ENCODE results near the gene HILPDA.
"Not testable (repeated sequence)": the region's sequence is repeated elsewhere in the genome, so short reads cannot be mapped to it uniquely, and the experiment has no call there.

The HILPDA gene

GRCh38 chr7:128462460-128462859 is 6.8 kb downstream of the HILPDA start:
- Histone ChIP-seq H4K20me1 (ENCODE audit: insufficient read depth, low read length, poor library complexity, severe bottlenecking) (peaks cover 32% of the 10 kb centered on the region), H3F3A (ENCODE audit: low read depth) (no peaks in the 10 kb centered on the region), H3K9me3 (ENCODE audit: insufficient read depth, low read depth, low read length) (no peaks in the 10 kb centered on the region), H2AFZ (ENCODE audit: low read length) (no peak overlapping the region), H3K9me2 (replicated peaks; ENCODE audit: low read depth, low read length) (no peaks in the 10 kb centered on the region), H3K4me3 (ENCODE audit: low read length, poor library complexity, severe bottlenecking) (no peak overlapping the region), H3K79me2 (ENCODE audit: insufficient read depth, low read length) (peaks cover 50% of the 10 kb centered on the region), H3K9ac (ENCODE audit: low read depth, low read length, poor library complexity, severe bottlenecking) (no peak overlapping the region), H3K27me3 (ENCODE audit: insufficient read depth, low read length, poor library complexity, severe bottlenecking) (no peaks in the 10 kb centered on the region), H3K36me3 (ENCODE audit: insufficient read depth, low read length) (no peaks in the 10 kb centered on the region; the same call in 1 of the 2 replicates), H3K4me1 (ENCODE audit: insufficient read depth, low read length, poor library complexity, severe bottlenecking) (peaks cover 25% of the 10 kb centered on the region), H3K4me2 (ENCODE audit: low read depth, low read length, poor library complexity, severe bottlenecking) (no peak overlapping the region)
- TF ChIP-seq CTCF (conservative IDR thresholded peaks at IDR 0.05; ENCODE audit: low read length) = no peak
- TF ChIP-seq EZH2phosphoT487 (IDR thresholded peaks at IDR 0.05; ENCODE audit: borderline replicate concordance) = no peak

- not testable (repeated sequence) for H3K9me3 ChIP-seq (ENCODE audit: insufficient read depth, low read depth, low read length); H3F3A ChIP-seq (ENCODE audit: low read depth); H3K9ac ChIP-seq (ENCODE audit: low read depth, low read length, poor library complexity, severe bottlenecking); H3K4me2 ChIP-seq (ENCODE audit: low read depth, low read length, poor library complexity, severe bottlenecking); H3K36me3 ChIP-seq (ENCODE audit: insufficient read depth, low read length); H3K4me3 ChIP-seq (ENCODE audit: low read length, poor library complexity, severe bottlenecking); H3K9me2 ChIP-seq (replicated peaks; ENCODE audit: low read depth, low read length); H2AFZ ChIP-seq (ENCODE audit: low read length); H3K27me3 ChIP-seq (ENCODE audit: insufficient read depth, low read length, poor library complexity, severe bottlenecking)
- Histone ChIP-seq H3K79me2 (ENCODE audit: insufficient read depth, low read length) (peaks cover 41% of the 10 kb centered on the region), H3K4me1 (ENCODE audit: insufficient read depth, low read length, poor library complexity, severe bottlenecking) (peaks cover 17% of the 10 kb centered on the region), H4K20me1 (ENCODE audit: insufficient read depth, low read length, poor library complexity, severe bottlenecking) (peaks cover 24% of the 10 kb centered on the region)
These were observed 7.7 kb downstream of the HILPDA start for GRCh38 chr7:128463345-128463744.

GRCh38 chr7:128463933-128464332 is 8.3 kb downstream of the HILPDA start:
- not testable (repeated sequence) for H3F3A ChIP-seq (ENCODE audit: low read depth); H3K9me3 ChIP-seq (ENCODE audit: insufficient read depth, low read depth, low read length); H3K4me2 ChIP-seq (ENCODE audit: low read depth, low read length, poor library complexity, severe bottlenecking); H3K27me3 ChIP-seq (ENCODE audit: insufficient read depth, low read length, poor library complexity, severe bottlenecking); H2AFZ ChIP-seq (ENCODE audit: low read length); H3K9ac ChIP-seq (ENCODE audit: low read depth, low read length, poor library complexity, severe bottlenecking); H3K4me3 ChIP-seq (ENCODE audit: low read length, poor library complexity, severe bottlenecking); H3K36me3 ChIP-seq (ENCODE audit: insufficient read depth, low read length); H3K9me2 ChIP-seq (replicated peaks; ENCODE audit: low read depth, low read length)
- Histone ChIP-seq H3K79me2 (ENCODE audit: insufficient read depth, low read length) (peaks cover 35% of the 10 kb centered on the region), H4K20me1 (ENCODE audit: insufficient read depth, low read length, poor library complexity, severe bottlenecking) (peaks cover 18% of the 10 kb centered on the region), H3K4me1 (ENCODE audit: insufficient read depth, low read length, poor library complexity, severe bottlenecking) (peaks cover 11% of the 10 kb centered on the region)

- not testable (repeated sequence) for H3K9me3 ChIP-seq (ENCODE audit: insufficient read depth, low read depth, low read length); H3K9ac ChIP-seq (ENCODE audit: low read depth, low read length, poor library complexity, severe bottlenecking); H3K36me3 ChIP-seq (ENCODE audit: insufficient read depth, low read length); H3K4me2 ChIP-seq (ENCODE audit: low read depth, low read length, poor library complexity, severe bottlenecking); H3K79me2 ChIP-seq (ENCODE audit: insufficient read depth, low read length); H3K9me2 ChIP-seq (replicated peaks; ENCODE audit: low read depth, low read length); H3K27me3 ChIP-seq (ENCODE audit: insufficient read depth, low read length, poor library complexity, severe bottlenecking); H4K20me1 ChIP-seq (ENCODE audit: insufficient read depth, low read length, poor library complexity, severe bottlenecking); H3F3A ChIP-seq (ENCODE audit: low read depth); H2AFZ ChIP-seq (ENCODE audit: low read length); H3K4me1 ChIP-seq (ENCODE audit: insufficient read depth, low read length, poor library complexity, severe bottlenecking); H3K4me3 ChIP-seq (ENCODE audit: low read length, poor library complexity, severe bottlenecking)
These were observed 11.2 kb downstream of the HILPDA start for GRCh38 chr7:128466871-128467270.

Measured in Loucy (cell line).